GM12878 (cell line): ENCODE results near the gene MYH6. TPM values are rescaled to one million over a fixed set of nuclear protein-coding genes. Genes with fewer than 3 reads are reported as not detected.

Experiments
- ATAC-seq: fragments of 200-7000 bp; cut with Tn5 transposase; 3 replicates; pipeline ENCODE4 v1.9.1; 2020; ENCODE audit warnings: mild to moderate bottlenecking, moderate library complexity
- BruUV-seq: library from RNA; stranded (reverse); fragments of 400-500 nt; replicated peaks from 2 replicates; lab custom pipeline; 2021; lab: Mats Ljungman, UMichigan
- CTCF ChIA-PET: fragments of 300-600 bp; sonication (Branson Sonifier 250); formaldehyde crosslinking; extraction: SDS; loops from one replicate; lab custom pipeline; 2021; ENCODE audit warnings: inconsistent platforms; lab: Yijun Ruan, JAX
- POLR2A ChIA-PET: fragments of 350-600 bp; formaldehyde crosslinking; extraction: SDS; loops from one replicate; lab custom pipeline; 2021; ENCODE audit warnings: inconsistent platforms; lab: Charles Lee
- RAD21 ChIA-PET: fragments of 300-600 bp; sonication (Branson Sonifier 250); formaldehyde crosslinking; loops from one replicate; lab custom pipeline; 2023; ENCODE audit warnings: antibody characterized with exemption; ENCODE audit not compliant: unreplicated experiment; lab: Charles Lee
- SMC1A ChIA-PET: fragments of 300-600 bp; sonication (Branson Sonifier 250); formaldehyde crosslinking; loops from one replicate; lab custom pipeline; 2023; ENCODE audit not compliant: unreplicated experiment, uncharacterized antibody; lab: Charles Lee
- DNase-seq: peaks from one replicate; pipeline ENCODE4 v3.0.0-alpha.2; 2011; ENCODE audit warnings: low read depth, low spot score
- FAIRE-seq: peaks from 3 replicates; lab custom pipeline; 2011; peaks lifted over from hg19 to GRCh38; lab: Jason Lieb, UNC
- H2AFZ ChIP-seq: 2 replicates; pipeline ENCODE4 v1.6.0; 2011; ENCODE audit warnings: low read depth, low read length, control low read depth; ENCODE audit not compliant: control insufficient read depth
- H3K27ac ChIP-seq: 2 replicates; pipeline ENCODE4 v1.5.1; 2011; ENCODE audit warnings: control low read depth; ENCODE audit not compliant: control insufficient read depth, insufficient read depth
- H3K27me3 ChIP-seq, 2 experiments: replicated peaks in 1 of 2; 2 replicates each; pipeline versions ENCODE4 v1.6.0 to v1.6.1; 2011; ENCODE audit warnings: low read length in 1 of 2; ENCODE audit not compliant: control insufficient read depth in 2 of 2, insufficient read depth in 2 of 2
- H3K36me3 ChIP-seq, 2 experiments: 2 replicates each; pipeline ENCODE4 v1.5.1; 2011; ENCODE audit warnings: low read length in 1 of 2; ENCODE audit not compliant: control insufficient read depth in 2 of 2, insufficient read depth in 2 of 2
- H3K4me1 ChIP-seq: 2 replicates; pipeline ENCODE4 v1.6.1; 2011; ENCODE audit warnings: mild to moderate bottlenecking, low read length, moderate library complexity, mixed read lengths; ENCODE audit not compliant: control insufficient read depth, insufficient read depth
- H3K4me2 ChIP-seq: 2 replicates; pipeline ENCODE4 v1.6.0; 2011; ENCODE audit warnings: control low read depth; ENCODE audit not compliant: control insufficient read depth, insufficient read depth
- H3K4me3 ChIP-seq: fragments of 200-600 bp; sonication (generic); 2 replicates; pipeline ENCODE4 v1.5.1; 2016
- H3K79me2 ChIP-seq: 2 replicates; pipeline ENCODE4 v1.6.0; 2011; ENCODE audit warnings: low read length; ENCODE audit not compliant: control insufficient read depth, insufficient read depth
- H3K9ac ChIP-seq: 2 replicates; pipeline ENCODE4 v1.8.0; 2011; ENCODE audit warnings: low read length, control low read depth, mixed read lengths; ENCODE audit not compliant: control insufficient read depth, insufficient read depth
- H3K9me3 ChIP-seq: replicated peaks from 3 replicates; pipeline ENCODE4 v1.5.1; 2011; ENCODE audit warnings: mild to moderate bottlenecking, low read length; ENCODE audit not compliant: control insufficient read depth, insufficient read depth
- H4K20me1 ChIP-seq: 2 replicates; pipeline ENCODE4 v1.6.0; 2011; ENCODE audit not compliant: control insufficient read depth, insufficient read depth
- BCL3 ChIP-seq: IDR thresholded peaks from 2 replicates; pipeline ENCODE4 v1.6.1; 2011; ENCODE audit warnings: borderline replicate concordance, low read depth, mild to moderate bottlenecking, moderate library complexity, low read length; ENCODE audit not compliant: insufficient read depth, poor library complexity, severe bottlenecking
- CBX3 ChIP-seq: fragments of 200-600 bp; sonication (generic); IDR thresholded peaks from 2 replicates; pipeline ENCODE4 v1.6.1; 2016; ENCODE audit warnings: low read depth, borderline replicate concordance
- FOS ChIP-seq: IDR thresholded peaks from 3 replicates; pipeline ENCODE4 v1.6.1; 2011; ENCODE audit warnings: borderline replicate concordance; ENCODE audit not compliant: insufficient read length; ENCODE audit errors: extremely low read depth
- FOXK2 ChIP-seq: fragments of 450-650 bp; IDR thresholded peaks from 2 replicates; pipeline ENCODE4 v1.6.1; 2017; ENCODE audit warnings: mild to moderate bottlenecking, moderate library complexity
- KAT2A ChIP-seq: conservative IDR thresholded peaks from 2 replicates; pipeline ENCODE4 v1.6.1; 2011; ENCODE audit warnings: low read depth, low read length; ENCODE audit not compliant: control insufficient read depth
- POLR2A ChIP-seq: IDR thresholded peaks from 2 replicates; pipeline ENCODE4 v1.6.1; 2011; ENCODE audit warnings: low read depth, mild to moderate bottlenecking, low read length
- RCOR1 ChIP-seq: conservative IDR thresholded peaks from 2 replicates; pipeline ENCODE4 v1.6.1; 2012; ENCODE audit warnings: low read depth, low read length, improper control_type of control experiment
- RUNX3 ChIP-seq: IDR thresholded peaks from 2 replicates; pipeline ENCODE4 v1.6.1; 2012; ENCODE audit warnings: low read length, inconsistent platforms
- SMC3 ChIP-seq: IDR thresholded peaks from 2 replicates; pipeline ENCODE4 v1.6.1; 2011; ENCODE audit warnings: low read length, improper control_type of control experiment, borderline replicate concordance
- SRF ChIP-seq, 2 experiments: IDR thresholded peaks; 2 replicates each; pipeline ENCODE4 v1.6.1; 2011; ENCODE audit warnings: low read depth in 2 of 2, low read length in 2 of 2, mild to moderate bottlenecking in 1 of 2, moderate library complexity in 1 of 2
- USF2 ChIP-seq: IDR thresholded peaks from 2 replicates; pipeline ENCODE4 v1.6.1; 2011; ENCODE audit warnings: low read depth, low read length, improper control_type of control experiment, borderline replicate concordance
- YBX1 ChIP-seq: fragments of 450-650 bp; IDR thresholded peaks from 2 replicates; pipeline ENCODE4 v1.6.1; 2016; ENCODE audit warnings: antibody characterized with exemption
- ZZZ3 ChIP-seq: IDR thresholded peaks from 2 replicates; pipeline ENCODE4 v1.6.1; 2011; ENCODE audit warnings: low read depth; ENCODE audit not compliant: control insufficient read depth, insufficient read length
- WGBS: methylation state at CpG from one replicate; pipeline ENCODE4 v1.1.6; 2016; ENCODE audit warnings: low lambda C conversion rate; ENCODE audit not compliant: insufficient replicate concordance, insufficient coverage; ENCODE audit errors: missing lambda C conversion rate; 5-methylcytosine and 5-hydroxymethylcytosine counted together
- in situ Hi-C: fragments of 300-500 bp; cut with MboI; formaldehyde crosslinking; loops from 9 replicates; pipeline ENCODE4 v1.14.3; 2018; ENCODE audit warnings: mixed read lengths
- intact Hi-C: fragments of 100-400 bp; cut with micrococcal nuclease; formaldehyde crosslinking; loops from one replicate; pipeline ENCODE4 v1.14.2; 2022; ENCODE audit not compliant: unreplicated experiment
- polyA plus RNA-seq, 11 experiments: library from polyadenylated mRNA; depleted of rRNA in 4 of 11; unstranded in 6 of 11; stranded (reverse) in 5 of 11; fragments of >200 nt; fragmentation: Nextera tagmentation in 4 of 11; fragmentation: Illumina TruSeq in 1 of 11; extraction: Ambion mirVana in 4 of 11; extraction: Trizol in 1 of 11; gene quantifications; 1 replicate in 1 of 11; 2 replicates in 10 of 11; pipeline versions ENCODE4 v1.2.1 to v1.2.3, GENCODE V29; 2011 to 2016; ENCODE audit warnings: inconsistent platforms in 2 of 11, missing spikeins in 2 of 11, low read depth in 1 of 11
- total RNA-seq, 4 experiments: library from RNA; depleted of rRNA in 3 of 4; stranded (reverse); fragments of >200 nt in 3 of 4; fragmentation: Illumina TruSeq in 1 of 4; extraction: Trizol in 1 of 4; gene quantifications; 2 replicates each; pipeline versions ENCODE4 v1.2.1 to v1.2.3, GENCODE V29; 2013 to 2021

Gene MYH6
- total and polyA plus RNA-seq, 10 of the 15 experiments (the other 5 are each of a cell fraction or from before 2014, with no cell fraction given), result 0.01 to 0.84 (median 0.05) TPM; not detected in 7

- no peaks in the 10 kb centered on the region for H3K79me2 ChIP-seq
- no peaks in the 10 kb centered on the region for H3K4me1 ChIP-seq
- ChIA-PET SMC1A (no interaction called here), POLR2A (no interaction called here), CTCF (no interaction called here), RAD21 (no interaction called here)
- FAIRE-seq (no peak), DNase-seq (no peak), ATAC-seq (no peak)
- no peaks in the 10 kb centered on the region; a peak in 1 of 4 replicates for H3K36me3 ChIP-seq
- no peaks in the 10 kb centered on the region for H3K9me3 ChIP-seq
- no TSS peak for BruUV-seq
- no peaks in the 10 kb centered on the region; a peak in 3 of 4 replicates for H3K27me3 ChIP-seq
- no peak overlapping the region for H2AFZ ChIP-seq
- 27% methylated on average over 14 of the region's 17 CpGs for WGBS
- no peaks in the 10 kb centered on the region for H4K20me1 ChIP-seq
- TF ChIP-seq BCL3 (no peak), FOXK2 (0 out of 2 replicates have a peak, but pooled peaks have one; percentile 12)
- no peak overlapping the region for H3K9ac ChIP-seq
- in situ Hi-C loops, result no loop called here
- no peak overlapping the region for H3K4me3 ChIP-seq
- no peak overlapping the region for H3K4me2 ChIP-seq
- H3K27ac ChIP-seq, result no peak overlapping the region
- intact Hi-C loops, result no loop called here
Measured at GRCh38 chr14:23432102-23432925, 24.2 kb upstream of the MYH6 start.

GRCh38 chr14:23431486-23431885 lies 23.4 kb upstream of the MYH6 start:
- intact Hi-C loops (no loop called here), in situ Hi-C loops (no loop called here)
- WGBS, result 47% methylated on average over 10 of the region's 10 CpGs
- no peak for ATAC-seq
- no peak overlapping the region for H3K4me3 ChIP-seq
- H3K9ac ChIP-seq, result no peak overlapping the region
- H3K27ac ChIP-seq, result no peak overlapping the region
- CTCF ChIA-PET, result no interaction called here
- RAD21 ChIA-PET, result no interaction called here
- no peaks in the 10 kb centered on the region; a peak in 1 of 4 replicates for H3K36me3 ChIP-seq
- no peak overlapping the region for H2AFZ ChIP-seq
- H3K9me3 ChIP-seq, result no peaks in the 10 kb centered on the region
- H4K20me1 ChIP-seq, result no peaks in the 10 kb centered on the region
- H3K4me1 ChIP-seq, result no peaks in the 10 kb centered on the region
- H3K4me2 ChIP-seq, result no peak overlapping the region
- BruUV-seq, result no TSS peak
- no peak for DNase-seq
- SMC1A ChIA-PET, result no interaction called here
- FAIRE-seq, result no peak
- no peaks in the 10 kb centered on the region; a peak in 3 of 4 replicates for H3K27me3 ChIP-seq
- H3K79me2 ChIP-seq, result no peaks in the 10 kb centered on the region
- POLR2A ChIA-PET, result no interaction called here
- no peak for TF ChIP-seq BCL3
- TF ChIP-seq ZZZ3, result no peak
- no peak for TF ChIP-seq FOS
- no peak for TF ChIP-seq RUNX3
- no peak for TF ChIP-seq YBX1
- TF ChIP-seq RCOR1, result no peak
- TF ChIP-seq KAT2A, result no peak
- TF ChIP-seq SRF (IDR thresholded peaks at IDR 0.05; ENCODE audit: low read depth in 2 of 2, low read length in 2 of 2), result no peak
- no peak for TF ChIP-seq CBX3
- TF ChIP-seq USF2, result no peak
- no peak for TF ChIP-seq SMC3
- no peak for TF ChIP-seq POLR2A
